Measurements from ENCODE around the gene PLD4.

- TF ChIP-seq CTCF (IDR thresholded peaks at IDR 0.05): no peak
- TF ChIP-seq POLR2A (IDR thresholded peaks at IDR 0.05): no peak
Measured at GRCh38 chr14:104973135-104973384, 48.4 kb downstream of the PLD4 start.

Measured in gastroesophageal sphincter (tissue), 3 donors.